HG03565 (cell line): ENCODE measurements around the gene CCR5AS.
"Not testable (repeated sequence)": the region's sequence is repeated elsewhere in the genome, so short reads cannot be mapped to it uniquely, and the experiment has no call there.

Experiments used
- ATAC-seq: cut with Tn5 transposase; IDR thresholded peaks from one replicate; pipeline ENCODE4 v1.9.1; 2021; ENCODE audit warnings: mild to moderate bottlenecking, moderate library complexity; ENCODE audit not compliant: unreplicated experiment

Gene CCR5AS

DNA sequence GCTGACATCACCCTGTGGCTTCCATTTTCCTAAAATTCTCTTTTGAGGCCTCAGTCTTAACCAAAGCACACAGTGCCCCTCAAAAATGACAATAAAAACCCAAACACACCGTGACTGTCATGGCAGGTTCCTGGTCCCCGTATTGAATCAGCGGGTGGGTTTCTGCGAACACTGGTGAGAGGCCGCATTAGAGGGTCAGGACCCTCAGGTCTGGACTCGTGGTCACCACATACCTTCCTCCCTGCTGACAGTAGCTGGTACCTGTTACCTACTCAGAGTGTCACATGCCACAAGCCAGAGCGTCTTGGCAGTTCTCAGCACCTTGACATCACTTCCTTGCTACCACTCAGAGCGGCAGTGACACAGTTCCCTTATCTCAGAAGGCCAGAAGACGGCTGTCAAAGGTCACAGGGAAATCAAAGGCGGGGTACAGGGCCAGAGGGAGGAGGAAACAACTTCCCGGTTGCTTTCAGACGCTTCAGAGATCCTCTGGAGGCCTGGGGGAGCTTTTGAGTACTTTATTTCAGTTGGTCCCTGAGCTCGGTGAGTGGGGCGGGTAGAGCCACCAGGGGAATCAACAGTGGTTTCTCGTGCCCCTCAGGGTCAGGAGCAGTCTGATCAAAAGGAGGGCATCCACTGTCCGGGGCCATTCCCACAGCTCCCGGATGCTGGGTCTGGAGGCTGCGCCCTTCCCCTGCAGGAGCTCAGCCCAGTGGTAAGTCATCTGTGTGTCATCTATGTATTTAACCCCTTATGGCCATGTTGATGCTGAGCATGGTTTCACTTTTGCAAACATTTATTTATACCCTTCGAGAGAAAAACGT lies at the start of gene CCR5AS, which contains the start of gene CCRL2:
TSS of gene CCR5AS (minus strand) at position 279 of the 824 bp plus-strand sequence.
TSS of gene CCRL2 (plus strand) at position 472 of the 824 bp plus-strand sequence. CDS start 821 bp downstream, outside the sequence.
- no peak for ATAC-seq

DNA sequence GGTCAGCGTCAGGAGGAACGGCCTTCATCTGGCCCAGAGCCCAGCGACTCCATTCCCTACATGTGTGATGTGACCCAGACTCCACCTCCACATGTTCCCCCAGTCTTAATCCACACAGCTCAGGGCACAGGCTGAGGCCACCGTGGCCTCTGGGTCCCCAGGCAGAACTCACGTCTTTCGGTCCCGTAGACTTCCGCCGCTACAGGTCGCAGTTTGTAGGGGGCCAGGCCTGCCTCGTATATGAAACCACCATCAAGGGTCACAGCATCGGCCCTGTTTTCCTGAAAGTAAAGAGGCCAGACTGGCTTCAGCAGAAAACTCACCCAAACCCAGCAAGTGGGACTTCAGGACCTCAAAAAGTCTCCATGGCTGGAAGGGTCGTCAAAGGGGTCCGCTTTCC lies 49.3 kb upstream of the CCR5AS start:
- ATAC-seq: no peak

DNA sequence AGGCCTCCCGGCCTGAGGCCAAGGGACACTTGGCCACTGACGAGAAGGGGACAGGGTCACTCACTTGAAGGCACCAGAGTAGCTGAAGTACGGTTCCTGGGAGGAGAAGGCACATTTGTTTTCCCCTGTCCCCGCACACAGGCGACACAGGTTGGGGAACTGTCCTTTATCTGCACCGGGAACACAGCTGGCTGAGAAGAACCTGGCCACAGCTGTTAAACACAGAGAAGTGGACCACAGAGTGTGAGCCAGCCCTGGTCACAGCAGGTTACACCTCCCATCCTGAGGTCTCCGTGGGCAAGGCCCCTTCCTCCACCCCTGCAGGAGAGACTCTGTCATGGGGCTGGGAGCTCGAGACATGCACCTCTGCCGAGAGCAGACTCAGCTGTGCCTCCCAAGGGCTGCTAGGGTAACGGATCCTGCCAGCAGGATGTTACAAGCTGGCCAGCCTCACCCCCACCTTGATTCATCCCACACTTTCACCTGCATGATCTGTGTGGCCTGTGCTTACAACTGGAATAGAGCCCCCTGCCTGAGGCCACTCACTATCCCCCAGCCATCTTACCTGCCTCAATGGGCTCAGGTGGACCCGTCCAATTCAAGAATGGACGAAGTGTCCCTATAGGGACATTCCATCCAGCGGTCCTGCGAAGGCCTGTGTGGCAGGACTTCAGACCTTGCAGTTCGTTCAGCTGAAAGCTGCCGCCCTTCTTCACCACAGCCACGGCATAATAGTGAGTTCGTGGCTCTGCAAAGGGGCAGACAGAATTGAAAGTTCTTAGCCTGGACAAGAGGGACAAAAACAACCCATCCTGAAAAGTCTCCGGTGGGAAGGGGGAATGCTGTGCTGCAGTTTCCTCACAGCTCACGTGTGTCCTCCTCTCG lies 48.6 kb upstream of the CCR5AS start:
- ATAC-seq: no peak

DNA sequence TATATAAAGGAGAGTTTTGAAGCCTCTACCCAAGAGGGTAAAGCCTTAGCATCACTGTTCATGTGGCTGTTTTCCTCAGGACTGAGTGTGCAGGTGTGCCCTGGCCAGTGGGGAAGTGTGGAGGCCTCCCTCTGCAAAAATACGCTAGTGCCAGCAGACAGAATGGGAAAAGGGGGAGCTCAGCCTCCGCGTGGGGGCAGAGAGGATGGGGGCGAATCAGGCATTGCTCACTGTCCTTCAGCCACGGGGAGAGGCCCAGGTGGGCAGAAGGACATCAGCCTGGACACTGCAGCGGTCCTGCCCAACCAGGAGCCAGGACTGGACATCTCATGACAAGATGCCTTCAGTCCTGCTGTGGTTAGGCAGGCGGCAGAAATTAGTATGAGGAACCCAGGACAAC lies 47.7 kb upstream of the CCR5AS start:
- ATAC-seq: no peak

DNA sequence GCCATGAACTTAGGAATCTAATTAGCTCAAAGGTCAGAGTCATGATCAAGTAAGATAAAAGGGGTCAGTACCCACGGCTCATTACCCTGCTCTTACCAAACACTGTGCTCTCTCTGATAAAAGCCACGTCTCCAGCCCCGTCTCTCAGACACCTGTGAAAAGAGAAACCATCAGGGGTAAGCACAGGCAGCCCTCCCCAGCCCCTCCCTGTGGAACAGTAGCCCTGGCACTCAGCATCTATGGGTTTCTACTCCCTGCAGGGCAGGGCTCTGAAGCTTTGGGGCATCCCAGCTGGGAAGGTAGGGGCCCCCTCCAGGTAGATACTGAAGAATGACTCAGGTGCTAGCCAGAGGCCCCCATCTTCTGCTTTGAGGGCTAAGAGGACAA lies 47.3 kb upstream of the CCR5AS start:
- ATAC-seq: no peak

DNA sequence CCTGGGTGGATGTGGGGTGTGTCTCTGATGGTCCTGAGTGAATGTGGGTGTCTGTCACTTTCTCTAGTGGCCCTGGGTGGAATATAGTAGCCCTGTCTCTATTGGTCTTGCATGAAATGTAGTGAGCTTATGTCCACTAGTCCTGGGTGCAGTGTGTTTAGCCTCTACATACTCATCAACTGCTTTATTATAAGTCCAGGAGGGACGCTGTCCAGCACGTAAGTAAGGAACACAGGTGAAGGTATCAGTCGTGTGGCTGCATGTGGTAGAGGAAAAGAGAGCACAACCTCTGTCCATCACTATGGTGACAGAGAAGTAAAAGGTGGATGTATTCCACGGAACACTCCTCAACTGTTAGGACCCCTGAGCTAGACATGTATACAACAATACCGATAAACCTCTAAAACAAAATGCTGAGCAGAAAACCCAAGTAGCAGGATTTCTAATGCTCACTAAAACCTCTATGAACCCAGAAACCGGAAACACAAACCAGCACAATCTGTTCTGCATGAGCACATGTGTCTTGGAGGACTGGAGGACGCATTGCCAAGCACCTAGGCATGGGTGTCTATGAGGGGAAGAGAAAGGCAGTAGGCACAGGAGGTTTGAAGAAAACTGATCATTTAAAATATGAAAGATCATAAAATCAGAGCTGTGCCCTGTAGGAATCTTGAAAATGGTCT lies 46.8 kb upstream of the CCR5AS start:
- ATAC-seq: no peak

DNA sequence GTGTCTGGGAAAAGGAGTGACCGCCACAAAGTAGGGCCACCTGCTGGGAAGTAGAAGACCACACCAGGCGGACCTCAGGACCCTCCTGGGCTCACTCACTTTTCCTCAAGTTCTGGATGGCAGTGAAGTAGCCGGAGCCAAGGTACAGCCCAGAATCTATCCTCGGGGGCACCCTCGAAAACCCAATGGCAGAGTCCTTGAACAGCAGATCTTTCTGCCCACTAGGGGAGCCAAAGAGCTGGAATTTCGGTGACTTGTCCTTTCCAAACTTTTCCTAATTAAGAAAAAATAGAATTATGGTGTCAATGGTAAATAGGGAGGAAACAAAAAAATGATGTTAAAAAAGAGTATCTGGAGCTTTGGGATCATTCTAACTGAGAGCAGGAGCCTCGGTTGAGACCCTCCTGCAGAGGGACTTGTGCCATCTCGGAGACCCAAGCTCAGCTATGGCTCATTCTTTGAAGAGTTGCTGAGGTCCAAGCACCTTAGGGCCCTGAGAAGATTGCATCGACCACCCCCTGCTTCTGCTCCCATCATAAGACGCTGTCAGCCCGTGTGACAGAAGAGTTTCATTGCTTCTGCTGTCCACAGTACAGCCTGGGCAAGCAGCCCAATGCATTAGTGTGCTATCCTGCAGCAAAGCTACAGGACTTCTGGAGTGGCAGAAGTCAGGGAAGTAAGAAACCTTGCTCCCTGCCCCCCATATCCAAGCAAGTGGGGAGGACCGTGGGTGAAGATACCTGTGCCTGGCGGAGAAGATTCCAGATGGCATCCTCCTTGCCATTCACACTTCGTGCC lies 43.1 kb upstream of the CCR5AS start:
- ATAC-seq: no peak

DNA sequence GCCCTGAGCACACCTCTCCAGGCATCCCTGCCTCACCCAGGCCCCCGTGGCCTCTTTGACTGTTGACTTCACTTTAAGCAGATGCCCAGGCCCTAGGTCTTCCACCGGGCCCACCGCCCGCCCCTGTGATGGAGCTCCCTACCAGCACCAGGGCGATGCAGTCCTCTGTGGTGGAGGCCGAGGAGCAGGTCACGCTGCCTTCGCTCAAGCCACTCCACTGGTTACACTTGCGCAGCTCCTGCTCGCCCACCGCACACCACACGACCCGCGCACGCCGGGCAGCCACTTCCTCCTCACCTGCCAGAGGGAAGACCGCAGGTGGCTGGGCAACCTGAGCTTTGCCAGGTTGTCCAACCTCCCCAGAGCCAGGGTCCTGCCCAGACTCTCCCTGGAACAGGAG lies 41.9 kb upstream of the CCR5AS start:
- ATAC-seq: no peak

DNA sequence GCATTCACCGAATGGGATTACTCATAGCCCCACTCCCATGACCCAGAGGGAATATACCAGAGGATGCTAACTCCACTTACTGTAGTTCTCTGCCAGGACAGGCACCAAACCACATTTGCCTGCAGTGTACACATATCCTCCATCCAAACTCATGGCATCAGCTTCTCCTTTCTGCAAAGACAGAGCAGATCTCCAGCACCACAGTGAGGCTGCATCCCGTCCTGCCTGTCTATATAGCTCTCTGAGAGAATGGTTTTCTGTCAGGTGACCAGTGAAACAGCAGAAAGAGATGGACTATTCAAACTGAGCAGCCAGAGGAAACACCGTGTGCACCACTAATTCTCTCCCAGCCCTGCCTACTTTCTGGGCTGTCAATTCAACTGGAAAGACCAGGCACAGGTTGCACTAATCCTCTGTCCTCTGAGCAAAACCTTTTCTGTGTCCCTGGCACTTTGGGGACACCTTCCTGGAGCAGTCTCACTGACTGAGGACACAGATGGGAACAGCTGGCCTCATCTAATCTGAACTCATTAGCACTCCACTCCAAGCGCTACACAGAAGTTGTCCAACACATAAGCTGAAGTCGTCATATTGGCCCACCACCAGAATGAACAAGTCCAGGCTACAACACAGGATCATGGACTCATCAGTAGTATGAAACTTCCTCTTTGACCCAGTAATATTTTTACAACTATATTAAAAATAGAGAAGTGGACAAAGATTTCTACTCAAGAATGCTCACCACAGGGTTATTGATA lies 40.5 kb upstream of the CCR5AS start:
- ATAC-seq: no peak

DNA sequence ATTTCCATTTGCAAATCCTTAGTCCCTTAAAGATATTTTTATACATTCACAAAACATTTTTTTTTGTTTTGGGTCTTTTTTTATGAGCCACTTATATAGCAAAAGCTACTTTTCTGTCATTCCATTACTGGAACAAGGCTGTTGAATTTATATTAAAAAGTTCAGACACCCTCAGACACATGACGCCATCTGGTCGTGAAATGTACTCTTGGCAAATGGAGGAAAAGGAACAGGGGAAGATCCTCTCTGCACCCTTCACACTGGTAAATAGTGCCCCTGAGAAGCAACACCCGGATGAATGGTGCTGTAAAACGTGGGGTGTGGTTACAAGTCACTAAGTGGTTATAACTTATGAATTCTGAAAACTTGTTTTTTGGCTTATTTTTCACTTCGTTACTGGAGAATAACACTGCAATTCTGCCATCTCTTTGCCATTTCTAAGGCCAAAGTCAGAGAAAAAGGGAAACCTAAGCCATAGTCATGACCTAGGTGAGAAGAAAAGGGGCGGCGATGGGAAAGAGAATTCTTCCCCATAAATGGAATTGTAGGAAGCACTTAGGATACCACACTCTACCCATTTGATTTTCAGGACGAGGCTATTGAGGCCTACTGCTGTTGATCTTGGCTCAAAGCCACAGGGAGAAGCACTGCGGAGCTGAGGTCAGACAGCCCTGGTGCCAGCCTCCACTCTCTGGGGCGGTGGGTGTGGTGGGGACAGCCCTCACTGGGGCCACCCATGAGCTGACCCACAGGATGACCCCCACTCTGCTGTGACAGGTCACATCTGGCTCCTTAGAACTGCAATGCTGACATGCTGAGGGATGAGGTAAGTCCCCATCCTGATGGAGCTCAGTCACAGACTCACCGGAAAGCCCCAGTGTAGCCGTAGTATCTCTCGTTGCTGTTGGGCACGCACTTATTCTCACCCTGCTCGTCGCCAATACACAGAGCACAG lies 36.0 kb upstream of the CCR5AS start:
- no peak for ATAC-seq

DNA sequence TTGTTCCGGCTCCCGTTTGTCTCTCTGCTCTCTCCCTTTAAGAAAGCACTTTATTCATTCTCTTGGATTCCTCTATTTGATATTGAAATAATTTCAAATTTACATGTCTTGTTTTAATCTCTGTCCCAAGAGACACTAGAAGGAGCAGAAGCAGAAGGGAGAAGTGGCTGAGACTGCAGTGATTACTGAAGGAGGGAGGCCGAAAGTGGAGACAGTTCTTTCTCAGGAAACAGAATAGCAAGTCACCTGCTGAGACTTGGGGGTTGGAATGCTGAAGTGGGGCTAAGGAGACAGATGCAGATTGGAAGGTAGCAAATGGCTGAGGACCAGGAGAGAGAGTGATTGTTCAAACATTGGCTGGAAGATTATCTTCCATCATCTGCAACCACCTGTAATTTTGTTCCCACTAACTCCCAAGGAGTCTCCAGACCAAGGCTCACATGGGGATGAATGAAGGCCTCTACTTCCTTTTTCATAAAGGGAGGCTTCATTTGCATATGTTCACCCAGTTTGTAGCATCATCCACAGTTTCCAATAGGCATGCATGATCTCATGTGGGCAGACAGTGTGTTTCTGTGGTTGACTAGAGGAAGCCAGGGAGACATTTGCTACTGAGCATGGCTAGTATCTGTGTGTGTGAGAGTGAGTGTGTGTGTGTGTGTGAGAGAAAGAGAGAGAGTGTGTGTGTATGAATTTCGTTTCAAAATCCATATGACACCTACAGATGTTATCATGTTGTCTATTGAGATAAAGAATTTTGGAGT lies 33.8 kb upstream of the CCR5AS start:
- ATAC-seq: peak; percentile 68

DNA sequence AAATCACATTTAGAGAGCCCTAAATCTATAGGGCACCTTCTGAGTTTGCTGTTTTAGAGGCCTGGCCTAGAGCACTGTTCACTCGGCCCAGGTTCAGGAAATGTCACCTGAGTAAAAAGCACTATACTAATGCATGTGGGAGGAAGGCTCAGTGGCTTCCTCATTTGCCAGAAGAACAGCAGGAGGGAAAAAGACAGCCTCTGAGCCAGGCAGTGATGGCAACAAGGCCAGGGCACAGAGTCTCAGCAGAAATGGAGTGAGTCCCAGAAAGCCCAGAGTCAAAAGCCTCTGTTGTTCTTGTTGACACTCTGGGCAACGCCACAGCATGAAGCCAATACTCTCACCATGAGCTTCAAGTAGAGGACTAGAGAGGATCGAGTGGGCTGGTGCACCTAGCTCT lies 32.0 kb upstream of the CCR5AS start:
- ATAC-seq: no peak

DNA sequence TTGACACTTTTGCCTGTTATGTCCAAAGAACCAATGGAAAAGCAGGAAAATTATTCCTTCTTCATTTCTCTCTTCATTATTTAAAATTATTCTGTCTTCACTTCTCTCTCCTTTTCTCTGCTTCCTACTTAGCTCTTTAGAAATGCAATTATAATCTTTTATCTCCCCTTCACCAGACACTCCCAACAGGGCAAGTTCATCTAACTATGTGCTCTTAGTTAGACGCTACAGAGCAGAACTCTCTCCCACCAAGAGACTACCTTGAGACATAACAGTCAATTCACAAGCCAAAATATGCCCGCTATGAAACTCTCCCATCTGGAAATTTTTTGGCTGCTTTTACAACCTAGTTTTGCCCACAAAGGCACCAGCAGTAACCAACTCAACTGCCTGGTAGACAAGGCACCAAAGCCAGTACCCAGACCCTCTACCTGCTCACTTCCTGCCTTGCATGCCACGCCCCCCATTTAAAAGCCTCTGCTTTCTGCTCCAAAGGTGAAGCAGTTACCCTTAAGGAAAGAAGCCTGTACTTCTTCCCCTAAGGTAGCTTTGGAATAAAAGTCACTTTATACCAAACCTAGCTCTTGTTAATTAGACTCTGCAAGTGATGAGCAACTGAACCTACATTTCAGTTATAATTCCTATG lies 28.3 kb upstream of the CCR5AS start:
- ATAC-seq: no peak

DNA sequence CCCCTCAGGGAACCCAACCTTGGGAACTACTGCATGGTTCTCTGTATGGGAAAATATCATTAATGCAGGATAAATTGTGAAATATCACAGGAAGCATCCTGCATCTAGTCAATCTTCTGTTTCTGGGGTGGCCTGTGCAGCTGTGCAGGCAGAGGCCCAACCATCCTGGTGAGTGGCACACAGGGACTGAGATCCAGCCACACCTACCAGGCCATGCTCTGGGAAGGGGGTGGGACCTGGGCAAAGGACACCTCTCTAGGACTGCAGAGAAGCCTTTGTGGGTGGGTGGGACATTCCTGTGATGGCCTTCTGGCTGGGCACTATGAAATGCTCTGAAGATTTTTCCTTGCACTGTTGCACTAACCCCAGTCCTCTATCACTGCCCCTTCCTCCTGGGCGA lies 27.0 kb upstream of the CCR5AS start:
- ATAC-seq: no peak

DNA sequence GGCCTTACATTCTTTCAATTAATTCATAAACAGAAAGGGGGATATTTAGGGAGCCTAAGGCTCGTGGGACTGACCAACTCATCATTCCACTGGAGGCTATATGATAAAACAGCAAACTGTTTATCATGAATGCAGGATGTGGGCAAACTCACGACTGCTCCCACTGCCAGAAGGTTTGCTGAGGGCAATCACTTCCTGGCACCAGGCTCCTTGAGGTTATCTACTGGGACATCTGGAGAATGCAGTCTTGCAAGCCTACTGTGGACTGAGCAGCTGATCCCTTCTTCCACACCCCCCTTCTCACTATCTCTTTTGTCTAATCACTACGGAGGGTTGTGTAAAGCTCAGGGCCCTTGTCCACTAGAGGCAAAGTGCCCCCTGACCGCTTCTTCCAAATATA lies 26.3 kb upstream of the CCR5AS start:
- ATAC-seq: not testable (repeated sequence)

DNA sequence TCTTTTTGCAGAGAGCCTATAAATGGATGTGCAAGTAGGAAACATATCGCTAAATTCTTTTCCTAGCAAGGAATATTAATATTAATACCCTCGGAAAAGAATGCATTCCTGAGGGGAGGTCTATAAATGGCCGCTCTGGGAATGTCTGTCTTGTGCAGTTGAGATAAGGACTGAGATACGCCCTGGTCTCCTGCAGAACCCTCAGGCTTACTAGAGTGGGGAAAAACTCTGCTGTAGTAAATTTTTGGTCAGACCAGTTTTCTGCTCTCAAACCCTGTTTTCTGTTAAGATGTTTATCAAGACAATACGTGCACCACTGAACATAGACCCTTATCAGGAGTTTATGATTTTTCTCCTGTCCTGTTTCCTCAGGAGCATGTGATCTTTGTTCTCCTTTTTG lies 25.0 kb upstream of the CCR5AS start:
- not testable (repeated sequence) for ATAC-seq

DNA sequence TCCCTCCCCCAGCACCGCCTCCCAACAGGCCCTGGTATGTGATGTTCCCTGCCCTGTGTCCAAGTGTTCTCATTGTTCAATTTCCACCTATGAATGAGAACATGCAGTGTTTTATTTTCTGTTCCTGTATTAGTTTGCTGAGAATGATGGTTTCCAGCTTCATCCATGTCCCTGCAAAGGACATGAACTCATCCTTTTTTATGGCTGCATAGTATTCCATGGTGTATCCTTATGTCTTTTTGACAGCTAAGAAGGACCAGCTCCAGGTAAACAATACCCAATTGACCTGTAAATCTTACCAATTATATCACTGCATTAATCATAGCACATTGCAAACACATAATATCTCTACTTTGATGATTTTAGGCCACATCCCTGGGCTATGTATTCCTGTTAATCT lies 24.0 kb upstream of the CCR5AS start:
- ATAC-seq: not testable (repeated sequence)
